GM19043 (cell line): Measurements from ENCODE around the gene B3GNT8.
"Not testable (repeated sequence)": the region's sequence is repeated elsewhere in the genome, so short reads cannot be mapped to it uniquely, and the experiment has no call there.

ENCODE experiments used
- ATAC-seq: cut with Tn5 transposase; IDR thresholded peaks from one replicate; pipeline ENCODE4 v1.9.1; 2021; ENCODE audit warnings: low read depth; ENCODE audit not compliant: unreplicated experiment

Gene B3GNT8

GRCh38 chr19:41420101-41420880 is 6.9 kb downstream of the B3GNT8 start:
- ATAC-seq: no peak

- no peak for ATAC-seq
Observed at GRCh38 chr19:41416194-41416674, 10.9 kb downstream of the B3GNT8 start.

- ATAC-seq: no peak
Observed at GRCh38 chr19:41415154-41415571, 12.0 kb downstream of the B3GNT8 start.

GRCh38 chr19:41414461-41414860 is 12.7 kb downstream of the B3GNT8 start:
- no peak for ATAC-seq

GRCh38 chr19:41413947-41414346 is 13.2 kb downstream of the B3GNT8 start:
- ATAC-seq: no peak

- ATAC-seq: no peak
Observed at GRCh38 chr19:41412953-41413352, 14.2 kb downstream of the B3GNT8 start.

GRCh38 chr19:41411968-41412265 is 15.3 kb downstream of the B3GNT8 start:
- no peak for ATAC-seq

- no peak for ATAC-seq
Observed at GRCh38 chr19:41411100-41411967, 15.8 kb downstream of the B3GNT8 start.

GRCh38 chr19:41410336-41411054 is 16.7 kb downstream of the B3GNT8 start:
- no peak for ATAC-seq

- ATAC-seq: no peak
Observed at GRCh38 chr19:41409288-41409687, 17.9 kb downstream of the B3GNT8 start.

- not testable (repeated sequence) for ATAC-seq
Observed at GRCh38 chr19:41408846-41409245, 18.3 kb downstream of the B3GNT8 start.

- no peak for ATAC-seq
Observed at GRCh38 chr19:41408256-41408655, 18.9 kb downstream of the B3GNT8 start.

GRCh38 chr19:41407271-41407670 is 19.9 kb downstream of the B3GNT8 start:
- no peak for ATAC-seq

GRCh38 chr19:41405776-41406175 is 21.4 kb downstream of the B3GNT8 start:
- ATAC-seq: no peak

GRCh38 chr19:41403181-41403970 is 23.8 kb downstream of the B3GNT8 start:
- ATAC-seq: no peak

GRCh38 chr19:41402010-41402409 is 25.2 kb downstream of the B3GNT8 start:
- ATAC-seq: no peak

- ATAC-seq: no peak
Observed at GRCh38 chr19:41401483-41401882, 25.7 kb downstream of the B3GNT8 start.

- no peak for ATAC-seq
Observed at GRCh38 chr19:41399525-41399924, 27.6 kb downstream of the B3GNT8 start.

- no peak for ATAC-seq
Observed at GRCh38 chr19:41399091-41399490, 28.1 kb downstream of the B3GNT8 start.

- ATAC-seq: no peak
Observed at GRCh38 chr19:41398598-41398997, 28.6 kb downstream of the B3GNT8 start.
